Activated CD4-positive, alpha-beta T cell treated with anti-CD3 and anti-CD28 coated beads for 4 hours (primary cell): ENCODE results near the gene PIGX.
A peak's percentile ranks its signal among the peaks of the same experiment; 100 is the strongest.

Experiments used
- DNase-seq, 2 donors: peaks; one replicate each; pipeline ENCODE4 v3.0.0-alpha.2; 2020

Gene PIGX

DNA sequence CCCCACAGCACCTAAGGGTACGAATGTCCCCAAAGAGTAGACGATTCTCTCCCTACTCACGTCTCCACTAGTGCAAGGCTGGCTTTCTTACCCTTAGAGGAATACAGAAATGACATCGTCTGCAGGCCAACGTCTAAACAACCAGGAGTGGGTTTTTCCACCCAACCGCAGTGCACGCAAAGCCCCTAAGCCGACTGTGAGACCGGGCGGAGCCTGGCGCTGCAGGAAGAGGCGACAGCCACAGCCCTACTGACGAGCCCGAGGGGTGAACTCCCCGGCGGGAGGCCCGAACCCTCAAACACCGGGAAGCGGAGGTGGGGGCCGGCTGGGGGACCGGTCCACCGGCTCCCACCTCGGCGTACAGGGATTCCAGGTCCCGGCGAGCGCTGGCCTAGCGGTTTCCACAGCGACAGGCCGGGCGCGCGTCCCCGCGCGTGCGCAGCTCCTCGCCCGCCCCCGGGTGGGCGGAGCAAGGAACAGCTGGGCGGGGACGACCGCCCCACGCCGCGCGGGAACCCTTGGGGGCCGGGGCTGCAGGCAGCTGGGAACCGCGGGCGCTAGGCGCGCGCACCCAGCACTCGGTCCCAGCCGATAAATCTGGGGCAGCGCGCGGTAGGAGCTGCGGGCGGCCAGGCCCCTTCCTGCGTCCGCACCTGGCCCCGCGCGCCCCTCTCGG is at the start of gene PIGX, which contains the start of gene CEP19:
PIGX (plus strand) TSS at position 540 of the 676 bp plus-strand sequence.
CEP19 (minus strand) TSS at position 413 of the 676 bp plus-strand sequence. CDS start 3,593 bp downstream, outside the sequence.
- DNase-seq = peak; percentile 84 to 88

DNA sequence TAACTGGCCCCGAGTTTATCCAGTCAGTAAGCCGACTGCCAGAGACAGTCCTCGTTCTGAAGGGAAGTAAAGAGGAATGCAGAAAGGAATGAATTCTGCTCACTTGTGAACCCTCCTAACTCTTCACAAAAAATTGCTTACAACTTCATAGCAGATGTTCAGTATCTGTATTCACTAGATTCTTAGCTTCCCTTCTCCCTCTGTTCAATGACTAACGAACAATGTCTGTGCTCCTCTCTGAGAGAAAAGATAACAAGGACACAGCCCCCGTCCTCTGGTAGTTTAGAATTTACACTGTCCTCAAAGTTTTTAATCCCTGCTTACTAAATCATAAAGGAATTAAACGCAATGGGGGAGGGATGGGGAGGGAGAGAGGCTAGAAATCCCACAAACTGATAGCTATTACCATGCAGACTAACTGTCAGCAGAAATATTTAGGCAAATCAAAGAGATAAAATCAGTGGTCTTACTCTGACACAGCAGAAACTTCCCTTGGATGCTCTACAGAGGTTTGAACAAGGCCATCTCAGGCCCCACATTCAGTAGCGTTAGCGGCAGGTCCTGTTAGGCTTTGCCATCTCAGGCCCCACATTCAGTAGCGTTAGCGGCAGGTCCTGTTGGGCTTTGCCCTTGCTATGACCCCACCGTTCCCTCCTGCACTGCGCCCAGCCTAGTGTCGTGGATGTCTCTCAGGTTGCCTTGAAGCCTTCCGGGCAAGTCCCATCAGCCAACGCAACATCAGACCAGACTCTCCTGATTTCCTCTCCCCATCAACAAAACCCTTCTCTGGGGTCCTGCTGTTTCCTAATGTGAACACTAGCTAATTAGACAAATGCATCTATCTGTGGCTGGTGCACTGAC is 49.2 kb upstream of the PIGX start:
- no peak for DNase-seq

DNA sequence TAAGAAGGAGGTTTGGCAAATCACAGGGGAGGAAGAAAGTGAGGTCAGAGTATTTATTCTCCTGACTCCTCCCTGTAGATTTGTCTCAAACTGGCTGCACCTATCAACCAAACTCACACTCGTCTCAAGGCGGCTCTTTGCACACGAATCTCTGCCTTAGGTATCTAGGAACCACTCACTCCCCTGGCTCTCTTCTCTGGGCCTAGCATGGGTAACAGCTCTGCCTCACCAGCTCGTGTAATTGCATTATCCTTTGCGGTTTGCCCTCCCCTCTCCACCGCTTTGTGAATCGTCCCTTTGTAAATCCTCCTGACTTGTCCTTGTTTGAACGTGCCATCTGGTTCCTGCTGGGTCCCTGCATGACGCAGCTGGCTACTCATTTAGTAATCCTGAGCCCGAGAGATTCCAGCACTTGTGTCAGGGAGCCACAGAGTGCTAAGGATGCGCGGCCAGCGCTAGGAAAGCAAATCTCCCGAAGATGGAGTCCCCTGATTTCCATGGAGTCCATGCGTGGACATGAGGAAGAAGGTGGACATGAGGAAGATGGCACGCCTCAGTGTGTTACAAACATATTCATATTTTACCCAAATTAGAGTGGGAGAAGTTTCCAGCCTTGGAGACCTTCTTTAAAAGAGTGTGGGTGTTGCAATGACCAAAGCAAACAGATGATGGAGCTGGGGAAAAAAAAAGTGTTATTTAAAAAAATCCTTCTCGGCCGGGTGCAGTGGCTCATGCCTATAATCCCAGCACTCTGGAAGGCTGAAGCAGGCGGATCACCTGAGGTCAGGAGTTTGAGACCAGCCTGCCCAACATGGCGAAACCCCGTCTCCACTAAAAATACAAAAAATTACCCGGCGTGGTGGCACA is 45.9 kb upstream of the PIGX start:
- no peak for DNase-seq

DNA sequence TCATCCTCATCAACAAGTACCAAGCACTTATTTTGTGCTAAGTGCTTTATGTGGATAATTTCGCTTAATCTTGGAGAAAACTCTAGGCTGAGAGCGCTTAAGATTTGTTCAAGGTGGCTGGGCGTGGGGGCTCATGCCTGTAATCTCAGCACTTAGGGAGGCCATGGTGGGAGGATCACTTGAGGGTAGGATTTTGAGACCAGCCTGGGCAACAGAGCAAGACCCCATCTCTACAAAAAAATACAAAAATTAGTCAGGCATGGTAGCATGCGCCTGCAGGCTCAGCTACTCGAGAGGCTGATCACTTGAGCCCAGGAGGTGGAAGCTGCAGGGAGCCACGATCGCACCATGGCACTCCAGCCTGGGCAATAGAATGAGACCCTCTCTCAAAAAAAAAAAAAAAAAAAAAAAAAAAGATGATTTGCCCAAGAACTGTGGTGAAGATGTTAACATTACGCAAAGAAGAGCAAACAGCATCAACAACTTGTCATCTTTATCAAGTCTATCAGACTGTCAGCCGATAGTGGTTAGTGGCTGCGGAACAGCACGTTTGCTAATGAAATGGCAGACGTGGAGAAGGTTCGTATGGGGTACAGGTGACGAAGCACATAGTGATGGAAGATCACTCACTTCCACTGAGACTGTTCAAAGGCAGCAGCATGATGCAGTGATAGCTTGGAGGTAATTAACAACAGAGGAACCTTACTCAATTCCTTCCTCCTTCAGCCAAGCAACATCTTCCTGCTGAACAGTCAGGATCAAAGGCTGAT is 44.9 kb upstream of the PIGX start:
- no peak for DNase-seq

DNA sequence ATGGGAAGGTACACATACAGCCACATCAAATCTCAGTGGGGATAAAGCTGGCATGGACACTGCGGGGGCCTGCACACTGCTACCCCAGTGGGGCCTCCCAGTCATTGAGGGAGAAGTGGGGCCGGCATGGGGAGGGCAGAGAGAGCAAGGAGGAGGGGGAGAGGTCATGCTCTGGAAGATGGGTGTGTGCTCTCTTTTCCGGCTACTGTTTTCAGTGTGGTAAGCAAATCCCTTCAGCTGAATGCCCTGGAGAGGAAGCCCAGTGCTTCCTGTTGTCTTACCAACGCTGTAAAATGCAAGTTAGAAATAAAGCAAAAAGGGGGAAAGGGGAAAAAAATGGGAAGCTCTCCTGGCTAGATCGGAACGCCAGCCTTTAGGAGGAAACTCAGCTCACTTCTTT is 41.8 kb upstream of the PIGX start:
- no peak for DNase-seq

DNA sequence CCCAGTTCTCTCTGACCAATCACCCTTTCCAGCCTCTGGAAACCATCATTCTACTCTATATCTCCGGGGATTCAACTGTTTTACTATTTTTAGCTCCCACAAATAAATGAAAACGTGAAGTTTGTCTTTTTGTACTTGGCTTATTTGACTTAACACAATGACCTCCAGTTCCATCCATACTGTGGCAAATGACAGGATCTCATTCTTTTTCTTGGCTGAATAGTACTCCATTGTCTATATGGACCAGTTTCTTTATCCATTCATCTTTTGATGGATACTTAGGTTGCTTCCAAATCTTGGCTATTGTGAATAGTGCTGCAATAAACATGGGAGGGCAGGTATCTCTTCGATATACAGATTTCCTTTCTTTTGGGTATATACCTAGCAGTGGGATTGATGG is 38.5 kb upstream of the PIGX start:
- no peak for DNase-seq

DNA sequence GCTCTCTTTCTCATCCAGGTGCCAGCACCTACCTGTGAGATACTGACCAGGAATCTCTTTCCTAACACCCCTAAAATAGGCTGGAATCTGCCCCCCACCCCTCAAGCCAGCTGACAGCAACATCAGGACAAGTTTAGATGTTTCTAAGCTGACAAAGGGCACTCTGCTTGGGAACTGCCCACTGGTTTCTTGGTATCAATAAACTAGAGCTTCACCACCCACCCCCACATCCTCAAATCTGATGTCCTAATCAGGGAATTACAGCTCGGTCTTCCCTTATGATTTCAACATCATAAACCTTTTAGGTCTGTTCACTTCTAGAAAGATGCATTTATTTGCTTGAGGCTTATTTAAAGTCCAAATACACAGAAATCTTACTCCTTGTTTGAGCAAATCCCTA is 34.8 kb upstream of the PIGX start:
- DNase-seq = no peak

DNA sequence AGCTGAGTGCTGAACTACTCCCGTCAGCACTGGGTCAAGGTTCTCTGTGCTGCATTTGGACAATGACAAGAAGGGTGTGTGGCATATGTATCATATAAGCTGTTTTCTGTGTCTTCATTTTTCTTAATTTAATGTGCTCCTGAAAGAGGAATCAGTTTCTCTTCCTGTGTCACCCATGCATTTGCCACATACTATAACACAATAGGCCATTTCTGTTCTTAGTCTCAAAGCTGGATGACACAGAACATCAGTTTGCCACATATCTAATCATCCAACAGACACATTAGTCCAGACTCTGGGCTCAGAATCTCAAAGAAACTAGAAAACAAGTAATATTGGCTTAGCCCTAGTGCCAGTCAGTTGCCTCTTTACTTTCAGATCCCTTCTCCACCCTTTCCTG is 34.2 kb upstream of the PIGX start:
- no peak for DNase-seq

DNA sequence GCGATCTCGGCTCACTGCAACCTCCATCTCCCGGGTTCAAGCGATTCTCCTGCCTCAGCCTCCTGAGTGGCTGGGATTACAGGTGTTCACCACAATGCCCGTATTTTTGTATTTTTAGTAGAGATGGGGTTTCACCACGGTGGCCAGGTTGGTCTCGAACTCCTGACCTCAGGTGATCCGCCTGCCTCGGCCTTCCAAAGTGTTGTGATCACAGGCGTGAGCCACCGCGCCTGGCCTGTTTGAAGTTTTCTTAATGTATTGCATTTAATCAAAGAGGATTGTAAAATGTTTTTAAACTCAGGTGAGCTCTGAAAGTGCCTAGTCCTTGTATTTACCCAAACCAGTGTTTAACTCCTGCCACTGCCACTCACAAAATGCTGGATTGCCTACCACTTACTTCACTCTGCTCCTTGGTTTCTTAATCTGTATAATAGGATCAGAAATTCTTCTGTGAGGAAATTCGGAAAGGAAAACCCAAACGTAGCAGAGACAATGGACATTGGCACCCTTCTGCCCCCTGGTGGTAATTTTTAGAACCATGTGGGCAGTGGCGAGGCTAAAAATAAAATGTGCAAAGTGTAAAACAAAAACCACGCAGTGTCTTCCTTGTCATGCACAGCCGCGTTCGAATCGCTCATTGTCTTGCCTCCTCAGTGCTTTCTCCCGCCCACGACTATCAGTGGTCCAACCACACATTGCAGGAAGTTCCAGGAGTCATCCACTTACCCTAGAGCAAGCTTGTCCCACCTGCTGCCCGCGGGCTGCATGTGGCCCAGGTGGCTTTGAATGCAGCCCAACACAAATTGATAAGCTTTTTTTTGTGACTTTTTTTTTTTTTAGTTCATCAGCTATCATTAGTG is 27.4 kb upstream of the PIGX start:
- peak; percentile 56 to 72 for DNase-seq

DNA sequence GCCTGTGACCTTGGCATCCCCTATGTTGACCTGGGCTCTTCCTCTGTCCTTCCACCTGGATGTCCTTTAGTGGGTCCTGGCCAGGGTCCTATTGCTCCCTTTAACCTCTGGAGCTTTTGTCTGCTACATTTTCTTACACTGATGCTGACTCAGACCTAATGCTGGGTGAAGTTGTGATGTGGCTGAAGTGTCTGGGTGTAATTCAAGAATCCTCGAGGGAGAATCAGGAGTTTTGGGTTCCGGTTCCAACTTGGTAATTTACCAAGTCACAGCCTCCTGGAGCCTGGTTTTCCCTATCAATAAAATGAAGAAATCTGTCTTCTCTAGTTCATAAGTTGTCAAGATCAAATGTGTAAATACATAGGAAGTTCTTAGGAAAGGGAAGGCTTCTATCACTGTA is 25.7 kb upstream of the PIGX start:
- no peak for DNase-seq

DNA sequence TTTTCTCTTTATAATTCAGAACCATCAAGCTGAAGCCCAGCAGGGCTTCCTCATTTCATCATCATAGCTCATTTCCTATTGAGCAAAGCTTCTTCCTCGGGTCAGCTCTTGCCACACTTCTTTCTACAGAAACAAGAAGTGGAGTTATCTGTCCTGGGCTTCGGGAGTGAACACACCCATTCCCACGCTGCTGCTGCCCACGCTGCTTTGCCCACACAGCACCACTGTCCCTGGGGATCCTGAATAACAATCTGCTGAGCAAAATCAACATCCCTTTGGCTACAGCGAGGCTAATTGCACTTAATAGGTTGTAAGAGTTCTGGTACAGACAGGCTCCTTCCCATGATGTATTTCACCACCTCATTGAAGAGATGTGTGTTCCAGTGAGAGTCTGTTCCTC is 23.8 kb upstream of the PIGX start:
- no peak for DNase-seq

DNA sequence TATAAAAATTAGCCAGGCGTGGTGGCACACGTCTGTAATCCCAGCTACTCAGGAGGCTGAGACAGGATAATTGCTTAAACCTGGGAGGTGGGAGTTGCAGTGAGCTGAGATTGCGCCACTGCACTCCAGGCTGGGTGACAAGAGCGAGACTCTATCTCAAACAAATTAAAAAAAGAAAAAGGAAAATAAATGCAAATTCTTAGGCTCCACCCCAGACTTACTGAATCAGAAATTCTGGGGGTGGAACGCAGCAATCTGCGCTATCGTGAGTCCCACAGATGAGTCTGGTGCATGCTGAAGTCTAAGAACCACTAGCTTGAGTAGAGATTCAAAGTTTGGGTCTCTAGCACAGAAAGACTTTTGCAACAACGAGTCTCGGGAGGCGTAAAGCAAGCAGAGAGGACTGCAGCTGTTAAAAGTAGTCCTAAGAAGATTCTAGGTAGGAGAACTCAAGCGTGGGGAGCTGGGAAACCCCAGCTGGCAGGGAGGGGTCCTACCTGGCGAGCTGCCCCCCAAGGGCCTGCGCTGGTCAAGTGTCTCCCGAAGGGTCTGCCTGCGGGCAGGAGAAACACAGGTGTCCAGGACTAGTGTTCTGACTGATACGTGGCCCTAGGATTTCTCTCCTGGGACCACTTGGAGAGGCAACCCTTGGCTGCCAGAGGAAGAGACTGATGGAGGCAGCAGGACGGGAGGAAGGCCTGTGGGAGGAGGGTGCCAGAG is 22.1 kb upstream of the PIGX start:
- no peak for DNase-seq

DNA sequence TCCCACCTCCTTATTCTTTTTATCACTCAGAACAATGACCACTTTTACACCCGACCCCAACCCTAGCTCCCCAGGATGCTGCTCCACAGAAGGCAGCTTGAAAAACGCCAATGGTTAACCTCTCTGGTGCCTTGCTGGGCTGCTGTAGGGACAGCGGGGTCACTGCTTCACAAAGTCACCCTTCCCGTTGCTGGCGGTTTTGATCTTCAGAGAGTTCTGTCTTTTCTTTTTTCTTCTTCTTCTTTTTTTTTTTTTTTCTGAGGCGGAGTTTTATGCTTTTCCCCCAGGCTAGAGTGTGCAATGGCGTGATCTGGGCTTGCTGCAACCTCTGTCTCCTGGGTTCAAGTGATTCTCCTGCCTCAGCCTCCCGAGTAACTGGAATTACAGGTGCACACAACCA is 20.8 kb upstream of the PIGX start:
- no peak for DNase-seq

DNA sequence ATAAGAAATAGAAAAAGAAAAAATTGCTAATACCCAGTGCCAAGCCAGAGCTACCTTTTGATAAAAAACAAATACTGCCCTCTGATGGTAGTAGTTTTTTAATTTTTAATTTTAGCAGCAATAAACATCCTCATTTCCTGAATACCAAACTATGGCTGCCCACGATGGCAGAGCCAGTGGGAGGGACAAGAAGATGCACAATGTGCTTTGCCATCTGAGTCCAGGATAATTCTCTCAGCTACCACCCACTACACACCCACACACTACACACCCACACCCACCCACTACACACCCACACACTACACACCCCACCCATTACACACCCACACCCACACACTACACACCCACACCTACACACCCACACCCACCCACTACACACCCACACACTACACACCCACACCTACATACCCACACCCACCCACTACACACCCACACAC is 18.0 kb upstream of the PIGX start:
- DNase-seq = peak in 1 of 2 donors; percentile 13

DNA sequence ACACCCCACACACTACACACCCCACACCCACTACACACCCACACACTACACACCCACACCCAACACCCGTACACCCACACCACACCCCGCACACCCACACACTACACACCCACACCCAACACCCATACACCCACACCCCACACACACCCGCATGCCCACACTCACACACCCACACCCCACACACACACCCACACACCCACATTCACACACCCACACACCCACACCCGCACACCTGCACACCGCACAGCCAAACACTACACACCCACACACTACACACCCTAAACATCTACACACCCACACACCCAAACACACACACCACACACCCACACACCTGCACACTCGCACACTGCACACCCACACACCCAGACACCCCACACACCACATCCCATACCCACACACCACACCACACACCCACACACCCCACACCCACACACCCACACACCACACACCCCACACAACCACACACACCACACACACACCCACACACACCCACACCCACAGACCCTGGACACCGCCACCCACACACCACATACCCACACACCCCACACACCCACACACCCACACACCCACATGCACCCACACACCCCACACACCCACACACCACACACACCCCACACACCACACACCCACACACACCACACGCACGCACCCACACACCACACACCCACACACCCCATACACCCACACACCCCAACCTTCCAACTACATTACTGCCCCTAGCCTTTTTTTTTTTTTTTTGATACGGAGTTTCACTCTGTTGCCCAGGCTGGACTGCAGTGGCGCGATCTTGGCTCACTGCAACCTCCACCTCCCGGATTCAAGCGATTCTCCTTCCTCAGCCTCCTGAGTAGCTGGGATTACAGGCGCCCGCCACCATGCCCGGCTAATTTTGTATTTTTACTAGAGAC is 17.0 kb upstream of the PIGX start:
- peak; percentile 20 to 27 for DNase-seq

DNA sequence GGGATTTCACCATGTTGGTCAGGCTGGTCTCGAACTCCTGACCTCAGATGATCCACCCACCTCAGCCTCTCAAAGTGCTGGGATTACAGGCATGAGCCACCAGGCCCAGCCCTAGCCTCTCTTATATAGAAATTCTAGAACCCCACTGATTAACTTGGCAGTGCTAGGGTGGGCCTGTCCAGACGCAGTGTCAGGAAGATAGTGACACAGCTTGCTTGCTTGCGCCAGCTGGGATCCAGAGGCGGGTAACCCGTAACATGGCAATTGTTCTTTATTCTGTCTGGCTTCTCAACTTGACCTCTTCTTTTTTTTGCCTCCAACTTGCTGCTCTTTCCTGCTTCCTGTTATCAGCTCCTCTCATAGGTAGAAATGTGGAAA is 16.3 kb upstream of the PIGX start:
- no peak for DNase-seq

DNA sequence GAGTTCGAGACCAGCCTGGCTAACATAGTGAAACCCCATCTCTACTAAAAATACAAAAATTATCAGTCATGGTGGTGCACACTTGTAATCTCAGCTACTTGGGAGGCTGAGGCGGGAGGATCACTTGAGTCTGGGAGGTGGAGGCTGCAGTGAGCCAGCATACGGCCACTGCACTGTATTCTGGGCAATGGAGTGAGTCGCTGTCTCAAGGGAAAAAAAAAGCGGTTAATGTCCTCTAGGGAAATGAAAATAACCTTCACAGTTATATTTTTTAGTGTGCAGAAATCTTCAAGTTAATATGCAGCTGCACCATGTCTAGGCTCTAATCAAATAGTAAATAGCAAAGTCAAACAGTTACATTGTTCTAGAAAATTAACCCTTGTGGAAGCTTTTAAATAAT is 14.9 kb upstream of the PIGX start:
- DNase-seq = no peak

DNA sequence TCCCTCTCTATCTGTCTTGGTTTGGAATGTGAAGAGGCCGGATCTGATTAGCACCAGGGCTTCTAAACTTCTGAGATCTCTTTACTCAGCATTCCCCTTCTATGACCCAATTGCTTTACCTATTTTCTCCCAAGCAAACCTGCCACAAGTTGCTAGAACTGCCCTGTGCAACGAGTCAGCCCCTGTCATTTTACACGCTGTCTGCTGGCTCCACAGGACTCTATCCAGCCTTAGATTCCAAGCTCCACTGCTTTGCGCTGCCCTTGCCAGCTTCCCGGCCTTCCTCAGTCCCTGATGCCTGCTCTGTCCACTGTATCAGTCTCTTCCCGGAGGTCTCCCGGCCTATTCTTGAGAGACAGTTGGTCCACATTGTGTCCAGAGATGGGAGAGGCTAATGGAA is 12.4 kb upstream of the PIGX start:
- no peak for DNase-seq

DNA sequence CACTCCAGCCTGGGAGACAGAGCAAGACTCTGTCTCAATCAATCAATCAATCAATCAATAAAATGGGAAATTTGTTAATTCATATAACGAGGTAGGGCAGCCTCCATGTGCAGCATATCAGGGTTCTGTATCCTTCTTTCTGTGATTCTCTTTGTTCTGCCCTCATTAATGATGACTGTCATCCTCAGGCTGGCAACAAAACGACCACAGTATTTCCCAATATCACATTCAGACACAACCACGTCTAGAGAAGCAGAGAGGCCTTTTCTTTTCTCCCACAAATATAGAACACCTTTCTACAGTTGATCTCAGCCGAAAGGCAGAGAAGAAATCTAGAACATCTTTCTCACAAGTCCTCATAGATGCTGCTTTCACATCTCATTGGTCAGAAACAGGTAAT is 11.4 kb upstream of the PIGX start:
- DNase-seq = no peak

DNA sequence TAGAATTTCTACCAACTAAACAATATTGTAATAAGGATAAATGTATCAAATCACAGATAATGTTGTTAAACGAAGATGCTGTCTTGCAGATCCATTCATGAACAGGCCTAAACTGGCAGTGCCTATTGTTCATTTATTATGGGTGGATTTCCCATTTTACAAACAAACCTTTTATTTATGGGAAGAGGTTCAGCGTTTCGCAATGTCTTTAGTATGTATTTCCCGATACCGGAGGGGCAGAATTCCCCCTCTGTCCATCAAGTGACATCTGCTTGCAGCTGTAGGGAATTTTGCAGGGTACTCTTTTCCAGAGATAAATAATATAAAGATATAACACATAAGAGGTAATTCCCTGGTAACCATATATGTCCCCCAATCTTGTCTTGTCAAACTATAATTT is 5.8 kb upstream of the PIGX start:
- DNase-seq = no peak
